ENCODE measurements around the gene LYZL6. TPM values are rescaled to one million over a fixed set of nuclear protein-coding genes. Genes with fewer than 3 reads are reported as not detected.

LYZL6 gene, protein sequence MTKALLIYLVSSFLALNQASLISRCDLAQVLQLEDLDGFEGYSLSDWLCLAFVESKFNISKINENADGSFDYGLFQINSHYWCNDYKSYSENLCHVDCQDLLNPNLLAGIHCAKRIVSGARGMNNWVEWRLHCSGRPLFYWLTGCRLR
- total RNA-seq = not detected in 2 replicates

DNA sequence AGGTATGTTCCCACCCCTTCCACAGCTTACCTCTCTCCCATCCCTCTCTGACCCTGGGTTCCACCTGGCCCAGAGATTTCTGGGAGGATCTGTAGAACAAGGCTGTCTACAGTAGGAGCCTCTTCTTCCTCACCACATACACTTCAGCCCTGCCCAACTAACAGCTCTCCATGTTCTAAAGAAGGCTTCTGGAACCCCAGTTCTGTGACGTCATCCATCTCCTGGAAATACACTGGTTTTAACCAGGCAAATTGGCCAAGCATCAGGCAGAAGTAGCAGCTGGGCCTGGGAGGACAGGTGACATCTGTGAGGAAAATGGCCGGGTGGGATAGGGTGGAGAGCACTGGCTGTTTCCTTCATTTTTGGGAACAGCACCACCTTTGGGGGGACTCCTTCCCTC lies at the start of gene LYZL6:
Gene LYZL6, minus strand, starts transcription at position 177 of the 400 bp plus-strand sequence. CDS start 4,357 bp downstream, outside the sequence.
- no peak for DNase-seq (ENCODE audit: low read depth in 2 of 2)

DNA sequence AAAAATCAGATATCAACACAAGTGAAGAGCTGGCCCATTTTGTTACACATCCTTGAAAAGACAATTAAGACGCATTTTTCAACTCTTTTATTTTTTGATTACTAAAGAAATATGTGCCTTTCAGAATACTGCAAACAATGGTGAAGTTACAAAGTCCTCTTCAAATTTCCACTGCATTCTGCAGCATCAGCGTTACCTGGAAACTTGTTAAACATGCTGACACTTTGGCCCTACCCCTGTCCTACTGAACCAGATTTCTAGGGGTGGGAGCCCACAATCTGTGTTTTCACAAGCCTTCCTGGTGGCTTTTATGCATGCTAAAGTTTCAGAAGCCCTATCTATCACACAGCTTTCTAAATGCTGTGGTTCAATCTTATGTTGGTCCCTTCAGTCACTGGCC lies 47.6 kb upstream of the LYZL6 start:
- DNase-seq (ENCODE audit: low read depth in 2 of 2) = no peak

DNA sequence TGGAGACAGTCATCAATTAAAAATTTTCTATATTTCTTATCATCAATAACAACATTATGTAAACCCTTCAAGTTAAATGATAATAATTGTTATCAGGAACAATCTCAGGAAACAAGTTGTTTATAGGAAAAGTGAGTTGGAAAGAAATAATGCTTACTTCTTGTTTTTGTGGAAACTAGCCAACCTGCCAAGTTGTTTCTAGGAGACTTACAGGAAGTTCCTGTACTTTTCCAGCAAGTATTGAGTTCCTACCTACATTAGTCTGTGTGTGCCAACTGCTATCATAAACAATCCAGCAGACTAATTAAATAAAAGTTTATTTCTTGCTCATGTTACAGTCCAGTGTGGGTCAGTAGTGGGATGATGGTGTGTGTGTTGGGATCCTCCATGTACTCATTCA lies 44.7 kb upstream of the LYZL6 start:
- DNase-seq (ENCODE audit: low read depth in 2 of 2) = peak; percentile 24 to 88

DNA sequence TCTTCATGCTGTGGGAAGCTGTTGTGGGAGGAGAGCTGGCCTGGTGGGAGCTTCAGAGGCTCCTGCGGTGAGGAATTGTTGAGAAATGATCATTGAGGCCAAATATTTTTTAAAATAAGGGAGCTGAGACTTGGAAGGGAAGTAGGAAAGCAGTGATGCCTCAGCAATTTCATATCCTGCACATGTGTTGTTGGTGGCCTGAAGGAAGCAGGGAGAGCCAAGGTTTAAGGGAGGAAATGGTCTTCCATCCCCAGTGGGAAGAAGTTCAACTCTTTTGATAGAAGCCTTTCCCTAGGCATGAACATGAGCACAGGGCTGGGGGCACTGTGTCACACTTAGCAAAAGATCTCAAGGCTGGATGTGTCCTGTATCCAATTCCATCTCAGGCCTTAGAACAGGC lies 43.1 kb upstream of the LYZL6 start, which contains the start of gene CCL14:
Gene CCL14, minus strand, starts transcription at position 87 of the 400 bp plus-strand sequence. Its CDS starts 80 bp downstream, at position 7.
- DNase-seq (ENCODE audit: low read depth in 2 of 2) = peak in 1 of 2 donors; percentile 57

DNA sequence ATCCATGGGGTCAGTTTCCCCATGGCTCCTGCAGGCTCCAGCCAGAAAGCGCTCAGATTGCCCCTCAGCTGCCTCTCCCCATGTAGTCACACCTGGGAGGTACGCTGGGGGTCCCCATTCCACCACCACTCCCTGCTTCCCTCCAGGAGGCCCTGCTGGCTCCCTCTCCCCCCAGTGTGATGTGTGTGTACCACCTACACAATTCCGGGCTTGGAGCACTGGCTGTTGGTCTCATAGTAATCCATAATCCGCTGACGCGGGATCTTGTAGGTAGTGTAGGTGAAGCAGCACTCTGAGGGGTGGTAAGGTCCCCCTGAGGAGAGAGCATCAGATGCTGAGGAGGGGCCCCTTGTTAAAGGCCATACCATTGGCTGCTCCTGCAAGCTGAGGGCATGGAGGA lies 40.6 kb upstream of the LYZL6 start:
- no peak for DNase-seq (ENCODE audit: low read depth in 2 of 2)

DNA sequence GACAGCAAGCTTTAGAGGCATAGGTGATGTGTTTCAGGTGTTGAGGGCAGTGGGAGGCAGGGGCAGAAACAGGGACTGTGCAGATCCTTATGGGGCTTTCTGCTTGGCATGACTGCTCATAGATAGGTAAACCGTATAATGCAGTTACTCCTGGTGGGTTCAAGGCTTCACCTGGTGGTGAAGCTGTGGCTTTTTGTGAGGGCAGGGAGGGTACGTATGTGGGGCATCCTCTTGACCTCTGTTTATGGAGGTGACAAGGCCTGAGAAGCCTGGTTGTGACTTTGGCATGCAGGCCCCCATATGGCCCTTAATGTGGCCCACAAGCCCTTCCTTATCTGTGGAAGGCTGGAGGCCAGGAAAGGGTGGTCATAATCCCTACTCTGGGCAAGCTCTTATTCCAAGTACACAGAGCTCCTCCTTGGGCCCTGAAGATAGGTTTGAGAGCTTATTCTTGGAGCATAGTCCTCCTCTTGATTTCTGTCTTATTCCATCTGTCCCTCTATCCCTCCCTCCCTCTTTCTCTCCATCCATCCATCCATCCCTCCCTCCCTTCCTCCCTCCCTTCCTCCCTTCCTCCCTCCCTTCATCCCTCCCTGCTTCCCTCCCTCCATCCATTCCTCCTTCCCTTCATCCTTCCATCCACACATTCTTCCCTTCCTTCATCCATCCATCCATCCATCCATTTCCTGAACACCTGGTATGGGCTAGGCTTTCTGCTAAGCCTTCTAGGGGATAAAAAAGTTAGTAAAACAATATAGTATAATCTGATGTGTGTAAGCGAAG lies 39.1 kb upstream of the LYZL6 start:
- DNase-seq (ENCODE audit: low read depth in 2 of 2) = no peak

DNA sequence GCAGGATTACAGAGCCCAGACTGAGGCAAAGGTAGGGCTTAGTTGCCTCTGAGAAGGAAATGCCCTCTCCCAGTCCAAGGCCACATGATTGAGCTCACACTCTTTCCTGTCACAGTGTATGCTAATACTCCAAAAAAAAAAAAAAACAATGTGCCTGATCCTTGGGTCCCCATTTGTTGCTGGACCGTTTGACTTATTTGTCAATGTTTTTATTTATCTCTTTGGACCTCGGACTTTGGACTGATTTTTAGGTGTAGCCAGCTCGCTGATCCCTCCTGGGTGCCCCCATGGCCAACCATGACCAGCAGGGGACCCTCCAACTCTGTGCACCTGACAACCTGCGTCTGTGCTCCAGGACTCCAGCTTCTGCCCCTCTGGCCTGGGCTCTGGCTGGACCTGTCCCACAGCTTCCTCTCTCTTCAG lies 38.4 kb upstream of the LYZL6 start:
- no peak for DNase-seq (ENCODE audit: low read depth in 2 of 2)

DNA sequence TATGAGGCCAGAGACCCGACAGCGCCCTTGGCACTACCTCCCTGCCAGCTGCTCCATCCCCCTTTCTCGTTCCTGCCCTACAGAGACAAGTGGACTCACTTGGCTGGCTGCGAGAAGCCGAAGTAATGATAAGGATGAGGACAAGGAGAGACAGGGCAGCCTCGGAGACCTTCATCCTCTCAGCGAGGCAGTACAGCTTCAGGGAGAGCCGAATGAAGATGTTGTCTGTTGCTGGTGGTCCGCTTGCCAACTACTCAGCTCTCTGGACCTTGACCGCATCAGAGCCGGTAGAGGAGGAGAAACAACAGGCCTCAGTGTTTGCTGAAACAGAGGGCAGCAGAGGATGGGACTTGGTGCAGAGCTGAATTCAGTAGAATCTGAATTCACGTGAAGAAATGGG lies 37.7 kb upstream of the LYZL6 start, which contains the start of gene CCL16:
Gene CCL16, minus strand, starts transcription at position 252 of the 400 bp plus-strand sequence. Its CDS starts 77 bp downstream, at position 175.
- DNase-seq (ENCODE audit: low read depth in 2 of 2) = no peak

DNA sequence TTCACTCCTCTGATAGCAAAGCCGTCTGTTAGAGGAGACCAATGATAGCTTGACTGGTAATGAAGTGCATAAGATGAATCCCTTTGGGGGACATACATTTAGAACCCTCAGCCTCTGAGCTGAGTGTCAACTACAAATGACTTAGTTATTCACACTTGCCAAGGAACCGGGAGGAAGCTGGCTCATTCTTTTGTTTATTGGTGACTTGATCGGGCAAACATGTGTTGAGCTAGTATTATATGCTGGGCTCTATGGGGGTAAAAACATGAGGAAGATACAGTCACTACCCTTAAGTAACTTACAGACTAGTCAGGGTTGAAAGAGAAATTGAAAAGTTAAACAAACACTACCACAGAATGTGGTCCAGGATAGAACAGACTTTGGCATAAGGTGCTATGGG lies 34.8 kb upstream of the LYZL6 start:
- DNase-seq (ENCODE audit: low read depth in 2 of 2) = peak in 1 of 2 donors; percentile 72

DNA sequence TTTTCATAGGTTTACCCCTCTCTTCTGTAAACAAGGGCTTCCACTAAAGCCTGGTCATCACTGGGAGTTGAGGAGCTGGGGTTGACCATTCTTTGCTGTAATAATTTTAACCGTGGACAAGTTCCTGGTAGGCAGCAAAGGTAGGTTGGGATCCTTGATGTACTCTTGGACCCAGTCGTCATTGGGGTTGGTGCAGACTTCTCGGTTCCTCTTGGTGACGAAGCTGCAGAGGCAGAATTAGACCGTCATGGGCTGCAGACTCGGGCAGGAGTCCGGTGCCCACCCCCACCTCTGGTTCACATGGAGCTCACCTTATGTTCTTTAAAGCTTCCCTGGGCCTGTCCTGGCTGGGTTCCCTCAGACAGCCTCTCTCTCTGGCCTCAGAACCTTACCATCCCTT lies 34.0 kb upstream of the LYZL6 start:
- no peak for DNase-seq (ENCODE audit: low read depth in 2 of 2)

DNA sequence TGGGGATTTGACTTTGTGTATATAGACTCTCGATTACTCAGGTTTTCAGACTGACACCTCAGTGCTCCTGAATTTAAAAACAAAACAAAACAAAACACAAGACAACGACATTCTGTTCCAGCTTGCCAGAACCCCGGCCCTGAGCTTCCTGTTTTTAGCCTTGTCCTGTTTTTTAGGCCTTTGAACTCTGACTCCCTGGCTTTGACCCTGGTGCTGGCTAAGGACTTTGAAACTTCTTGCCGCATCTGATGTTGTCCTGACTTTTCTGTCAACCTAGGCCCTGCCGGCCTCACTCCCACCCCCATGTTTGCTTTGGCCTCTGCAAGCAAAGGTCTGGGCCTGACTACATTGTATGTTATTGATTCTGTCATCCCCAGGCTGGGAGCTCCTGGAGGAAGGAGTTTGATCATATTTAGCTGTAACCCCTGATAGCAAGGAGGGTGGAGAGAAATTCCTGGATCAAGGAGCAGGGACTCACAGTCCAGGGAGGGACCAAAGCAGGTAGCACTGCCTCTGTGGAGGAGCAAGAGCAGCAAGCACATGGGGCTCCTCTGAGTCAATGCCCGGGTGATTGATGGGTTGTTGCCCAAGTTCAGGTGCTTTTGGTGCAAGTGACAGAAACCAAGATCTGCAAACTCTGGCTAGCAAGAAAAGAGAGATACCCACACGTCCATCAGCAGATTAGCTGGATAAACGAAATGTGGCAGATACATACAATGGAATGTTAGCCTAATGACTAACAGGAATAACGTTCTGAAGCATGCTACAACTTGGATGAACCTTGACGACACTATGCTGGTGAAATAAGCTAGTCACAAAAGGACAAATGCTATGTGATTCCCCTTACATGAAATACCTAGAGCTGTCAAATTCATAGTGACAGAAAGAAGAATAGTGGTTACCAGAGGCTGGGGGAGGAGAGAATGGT lies 30.1 kb upstream of the LYZL6 start:
- DNase-seq (ENCODE audit: low read depth in 2 of 2) = peak; percentile 33 to 49

DNA sequence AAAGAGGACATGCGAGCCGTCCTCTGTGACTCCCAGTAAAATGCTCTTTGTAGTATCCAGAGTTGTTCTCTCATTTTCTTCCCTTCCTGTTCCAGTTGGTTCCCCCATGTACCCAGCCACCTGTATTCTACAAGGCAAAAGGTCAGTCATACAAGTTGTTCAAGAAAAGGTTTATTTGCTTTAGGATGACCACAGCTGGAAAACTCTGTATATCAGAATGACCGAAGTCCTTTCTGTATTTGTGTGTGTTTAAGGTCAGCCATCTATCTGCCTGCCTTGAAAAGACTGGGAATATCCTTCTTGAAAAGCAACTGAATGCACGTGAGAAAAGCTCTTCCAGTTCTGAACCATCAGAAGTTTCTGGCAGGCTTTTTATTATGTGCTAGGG lies 29.4 kb upstream of the LYZL6 start:
- DNase-seq (ENCODE audit: low read depth in 2 of 2) = no peak

DNA sequence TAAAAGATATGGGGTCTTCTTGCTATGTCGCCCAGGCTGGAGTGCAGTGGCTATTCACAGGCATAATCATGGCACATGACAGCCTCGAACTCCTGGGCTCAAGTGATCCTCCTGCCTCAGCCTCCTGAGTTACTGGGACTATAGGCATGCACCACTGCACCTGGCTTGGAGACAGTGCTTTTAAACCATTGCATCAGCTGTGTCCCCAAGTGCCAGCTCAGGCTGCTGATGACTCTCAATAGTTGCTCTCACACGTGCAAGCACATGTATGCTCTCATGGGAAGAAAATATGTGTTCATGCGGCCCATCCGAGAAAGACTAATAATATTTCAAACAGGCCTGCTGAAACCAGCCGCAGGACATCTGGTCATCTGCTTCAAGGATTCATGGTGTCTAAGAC lies 29.0 kb upstream of the LYZL6 start:
- DNase-seq (ENCODE audit: low read depth in 2 of 2) = no peak

DNA sequence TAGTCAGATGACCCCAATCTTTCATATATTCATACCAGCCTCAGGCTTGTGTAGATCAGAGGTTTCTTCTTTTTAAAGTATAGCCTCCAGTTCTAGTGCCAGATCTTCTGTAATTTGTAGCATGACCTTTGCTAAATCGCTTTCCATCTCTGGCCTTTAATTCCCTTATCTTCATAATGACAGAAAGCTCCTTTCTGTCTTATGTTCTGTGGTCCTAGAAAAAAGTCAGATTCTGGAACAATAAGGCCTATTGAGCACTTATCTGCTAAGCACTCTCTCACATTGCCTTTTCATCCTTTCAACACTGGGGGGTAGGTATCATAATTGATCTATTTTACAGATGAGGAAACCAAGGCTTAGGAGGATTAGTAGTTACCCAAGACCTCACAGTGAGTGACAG lies 28.6 kb upstream of the LYZL6 start:
- no peak for DNase-seq (ENCODE audit: low read depth in 2 of 2)

DNA sequence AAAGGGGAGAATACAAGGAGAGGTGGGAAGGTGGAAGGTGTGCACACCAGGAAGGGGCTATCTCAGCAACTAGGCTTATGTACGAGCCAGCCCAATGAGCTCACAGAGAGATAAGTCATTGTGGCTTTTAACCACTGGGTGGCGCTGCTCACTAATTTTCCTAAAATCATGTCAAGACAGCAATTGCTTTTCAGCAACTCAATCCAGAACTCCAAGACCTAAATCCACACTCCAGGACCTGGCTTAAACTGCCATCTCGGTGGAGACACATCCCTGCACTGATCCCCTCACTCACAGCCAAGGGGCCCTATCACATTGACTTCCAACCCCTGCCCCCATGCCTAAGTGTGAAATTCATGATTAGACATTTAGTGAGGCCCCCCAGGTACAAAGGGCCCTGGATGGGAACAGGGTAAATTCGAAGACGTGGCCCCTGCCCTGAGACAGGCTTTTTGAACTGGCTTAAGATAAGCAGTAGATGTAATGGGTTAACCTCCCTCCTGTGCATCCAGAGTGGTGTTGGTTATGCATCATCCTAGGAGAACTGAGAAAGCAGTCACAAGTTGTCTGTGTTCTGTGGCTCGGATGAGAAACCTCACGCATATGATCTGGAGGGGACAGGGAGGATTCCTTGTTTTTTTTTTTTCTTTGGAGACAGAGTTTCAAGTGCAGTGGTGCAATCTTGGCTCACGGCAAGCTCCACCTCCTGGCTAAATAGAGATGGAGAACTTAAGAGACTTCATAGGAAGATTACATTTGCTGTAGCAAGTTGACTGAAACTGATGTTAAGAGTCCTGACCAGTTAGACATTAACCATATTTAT lies 26.3 kb upstream of the LYZL6 start:
- DNase-seq (ENCODE audit: low read depth in 2 of 2) = peak; percentile 83 to 87

DNA sequence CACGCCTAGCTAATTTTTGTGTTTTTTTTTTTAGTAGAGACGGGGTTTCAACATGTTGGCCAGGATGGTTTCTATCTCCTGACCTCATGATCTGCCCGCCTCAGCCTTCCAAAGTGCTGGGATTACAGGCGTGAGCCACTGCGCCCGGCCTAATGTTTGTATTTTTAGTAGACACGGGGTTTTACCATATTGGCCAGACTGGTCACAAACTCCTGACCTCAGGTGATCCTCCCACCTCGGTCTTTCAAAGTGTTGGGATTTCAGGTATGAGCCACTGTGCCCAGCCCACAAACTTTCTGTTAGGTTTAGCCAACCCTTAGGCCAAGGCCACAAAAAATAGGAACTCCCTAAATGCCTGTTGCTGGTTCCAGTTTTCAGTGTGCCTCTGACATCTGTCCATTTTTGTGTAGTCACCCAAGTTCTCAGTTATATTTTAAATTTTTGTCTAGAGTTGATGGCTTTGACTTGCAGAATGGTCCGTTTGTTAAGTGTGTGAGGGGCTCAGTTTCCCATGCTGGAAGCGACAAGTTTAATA lies 25.1 kb upstream of the LYZL6 start:
- DNase-seq (ENCODE audit: low read depth in 2 of 2) = no peak

DNA sequence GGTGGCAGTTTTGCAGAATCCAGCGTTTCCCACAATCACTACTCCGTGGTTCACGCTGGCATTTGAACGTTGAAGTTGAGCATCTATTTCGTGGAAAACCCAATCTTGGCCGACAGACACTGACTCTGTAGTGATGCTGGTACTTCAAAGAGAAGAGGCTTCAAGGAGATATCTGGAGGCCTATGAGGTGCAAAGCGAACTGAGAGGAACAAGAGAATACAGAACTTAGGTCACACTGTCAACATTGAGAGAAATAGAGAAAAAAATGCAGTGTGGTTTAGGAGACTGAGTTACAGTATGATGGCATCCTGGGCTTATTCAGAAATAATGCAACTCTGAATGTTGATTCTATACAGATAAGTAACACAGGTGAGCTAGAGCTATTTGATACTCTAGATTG lies 21.8 kb upstream of the LYZL6 start:
- no peak for DNase-seq (ENCODE audit: low read depth in 2 of 2)

DNA sequence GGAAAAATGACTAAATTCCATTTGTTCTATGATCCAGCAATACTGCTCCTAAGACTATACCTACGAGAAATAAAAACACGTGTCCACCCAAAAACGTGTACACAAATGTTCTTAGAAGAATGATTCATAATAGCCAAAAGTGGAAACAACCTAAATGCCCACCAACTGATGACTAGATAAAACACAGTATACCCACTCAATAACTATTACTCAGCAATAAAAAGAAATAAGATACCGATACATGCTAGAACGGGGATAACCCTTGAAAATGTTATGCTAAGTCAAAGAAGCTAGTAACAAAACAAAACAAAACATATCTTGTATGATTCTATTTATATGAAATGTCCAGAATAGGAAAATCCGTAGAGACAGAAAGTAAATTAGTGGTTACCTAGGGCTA lies 20.1 kb upstream of the LYZL6 start:
- no peak for DNase-seq (ENCODE audit: low read depth in 2 of 2)

DNA sequence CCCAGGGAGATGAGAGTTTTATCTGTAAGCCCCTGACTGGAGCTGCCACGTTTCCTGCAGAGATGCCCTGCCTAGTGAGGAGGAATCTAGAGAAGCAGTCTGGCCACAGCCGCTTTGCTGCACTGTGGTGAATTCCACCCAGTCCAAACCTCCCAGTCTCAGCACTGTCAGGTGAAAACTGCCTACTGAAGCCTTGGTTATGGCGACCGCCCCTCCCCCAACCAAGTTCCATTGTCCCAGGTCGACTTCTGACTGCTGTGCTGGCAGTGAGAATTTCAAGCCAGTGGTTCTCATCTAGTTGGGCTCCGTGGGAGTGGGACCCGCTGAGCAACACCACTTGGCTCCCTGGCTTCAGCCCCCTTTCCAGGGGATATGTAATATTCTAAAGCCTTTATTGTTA lies 10.2 kb upstream of the LYZL6 start:
- no peak for DNase-seq (ENCODE audit: low read depth in 2 of 2)

DNA sequence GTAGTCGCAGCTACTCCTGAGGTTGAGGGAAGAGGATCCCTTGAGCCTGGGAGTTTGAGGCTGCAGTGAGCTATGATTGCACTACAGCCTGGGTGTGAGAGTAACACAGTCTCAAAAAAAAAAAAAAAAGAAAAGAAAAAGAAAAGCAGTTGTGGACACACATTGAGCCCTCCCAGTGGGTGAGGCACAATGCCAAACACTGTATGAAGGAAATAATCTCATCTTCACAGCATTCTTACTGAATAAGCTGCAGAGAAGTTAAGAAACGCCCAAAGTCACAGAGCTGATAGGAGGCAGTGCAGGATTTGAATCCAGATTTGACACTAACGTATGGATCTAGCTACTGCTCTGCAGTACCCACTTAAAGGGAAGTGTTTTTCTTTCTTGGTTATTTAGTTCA lies 5.9 kb upstream of the LYZL6 start:
- no peak for DNase-seq (ENCODE audit: low read depth in 2 of 2)

DNA sequence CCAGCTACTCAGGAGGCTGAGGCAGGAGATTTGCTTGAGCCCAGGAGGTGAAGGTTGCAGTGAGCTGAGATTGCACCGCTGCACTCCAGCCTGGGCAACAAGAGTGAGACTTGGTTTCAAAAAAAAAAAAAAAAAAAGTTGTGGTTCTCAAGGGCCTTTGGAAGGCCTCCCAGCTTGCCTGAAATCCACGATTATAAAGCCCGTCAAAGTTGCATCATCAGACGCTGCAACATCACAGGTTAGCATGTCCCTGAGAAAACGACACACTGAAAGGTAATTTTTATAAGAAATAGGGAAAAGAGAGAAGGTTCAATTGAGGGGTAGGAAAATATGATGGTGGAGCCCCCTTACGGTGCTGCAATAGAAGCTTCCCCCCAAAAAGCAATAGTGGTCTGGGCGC lies 4.6 kb upstream of the LYZL6 start:
- DNase-seq (ENCODE audit: low read depth in 2 of 2) = no peak
